Neural progenitor cell (in vitro differentiated cells): ENCODE results near the gene CGN. TPM values are rescaled to one million over a fixed set of nuclear protein-coding genes. Genes with fewer than 3 reads are reported as not detected.
A peak's percentile ranks its signal among the peaks of the same experiment; 100 is the strongest.

ENCODE experiments used
- DNase-seq: peaks from one replicate; pipeline ENCODE4 v3.0.0-alpha.2; 2016; ENCODE audit warnings: low spot score
- H2AFZ ChIP-seq: fragments of 200-600 bp; sonication (generic); replicated peaks from 2 replicates; pipeline ENCODE4 v1.6.1; 2016; ENCODE audit warnings: antibody characterized with exemption
- H3F3A ChIP-seq: fragments of 200-600 bp; sonication (generic); 2 replicates; pipeline ENCODE4 v1.6.1; 2016; ENCODE audit warnings: antibody characterized with exemption, low read depth
- H3K27ac ChIP-seq: fragments of 200-600 bp; sonication (generic); 2 replicates; pipeline ENCODE4 v1.5.1; 2016; ENCODE audit warnings: mild to moderate bottlenecking
- H3K27me3 ChIP-seq: fragments of 200-600 bp; sonication (generic); 2 replicates; pipeline ENCODE4 v1.6.1; 2016; ENCODE audit warnings: mild to moderate bottlenecking, moderate library complexity
- H3K36me3 ChIP-seq: fragments of 200-600 bp; sonication (generic); 2 replicates; pipeline ENCODE4 v1.5.1; 2016
- H3K4me1 ChIP-seq: fragments of 200-600 bp; sonication (generic); 2 replicates; pipeline ENCODE4 v1.6.1; 2016; ENCODE audit warnings: mixed run types
- H3K4me2 ChIP-seq: fragments of 200-600 bp; sonication (generic); 2 replicates; pipeline ENCODE4 v1.6.1; 2016
- H3K4me3 ChIP-seq: fragments of 200-600 bp; sonication (generic); 2 replicates; pipeline ENCODE4 v1.5.1; 2016
- H3K79me2 ChIP-seq: fragments of 200-600 bp; sonication (generic); 2 replicates; pipeline ENCODE4 v1.6.1; 2016; ENCODE audit warnings: low read depth
- H3K9ac ChIP-seq: fragments of 200-600 bp; sonication (generic); 2 replicates; pipeline ENCODE4 v1.6.1; 2016
- H3K9me3 ChIP-seq: fragments of 200-600 bp; sonication (generic); 2 replicates; pipeline ENCODE4 v1.5.1; 2016; ENCODE audit warnings: low read depth
- H4K20me1 ChIP-seq: fragments of 200-600 bp; sonication (generic); 2 replicates; pipeline ENCODE4 v1.6.1; 2016; ENCODE audit warnings: low read depth
- H3K27ac Mint-ChIP-seq: 3 replicates; pipeline ENCODE4 v1.8.0; 2021; ENCODE audit warnings: mixed read lengths
- H3K27me3 Mint-ChIP-seq: 2 replicates; pipeline ENCODE4 v1.8.0; 2022; ENCODE audit warnings: low read depth, mild to moderate bottlenecking, inconsistent platforms, moderate library complexity, mixed read lengths; ENCODE audit not compliant: insufficient read depth
- H3K36me3 Mint-ChIP-seq: 3 replicates; pipeline ENCODE4 v1.8.0; 2021; ENCODE audit warnings: mixed read lengths
- H3K4me1 Mint-ChIP-seq: 3 replicates; pipeline ENCODE4 v1.8.0; 2021; ENCODE audit warnings: mixed read lengths
- H3K4me3 Mint-ChIP-seq: 3 replicates; pipeline ENCODE4 v1.8.0; 2021; ENCODE audit warnings: mild to moderate bottlenecking, moderate library complexity, mixed read lengths
- H3K9me3 Mint-ChIP-seq: 3 replicates; pipeline ENCODE4 v1.8.0; 2020; ENCODE audit warnings: mixed read lengths
- CTCF ChIP-seq: fragments of 200-600 bp; sonication (generic); IDR thresholded peaks from 2 replicates; pipeline ENCODE4 v1.5.1; 2017; ENCODE audit warnings: antibody characterized with exemption, mild to moderate bottlenecking
- EZH2 ChIP-seq: fragments of 200-600 bp; sonication (generic); IDR thresholded peaks from 2 replicates; pipeline ENCODE4 v1.6.1; 2017; ENCODE audit warnings: antibody characterized with exemption, mild to moderate bottlenecking, moderate library complexity
- EZH2phosphoT487 ChIP-seq: fragments of 200-600 bp; sonication (generic); IDR thresholded peaks from 2 replicates; pipeline ENCODE4 v1.6.1; 2017; ENCODE audit warnings: antibody characterized with exemption
- total RNA-seq: library from RNA; depleted of rRNA; stranded (reverse); fragments of >200 nt; gene quantifications from 2 replicates; pipeline ENCODE4 v1.2.3, GENCODE V29; 2015; ENCODE audit warnings: low replicate concordance

The CGN gene
- total RNA-seq, 1 donor from 2014 or later = 5.4 TPM

GRCh38 chr1:151562661-151563060, 51.5 kb downstream of the CGN start:
- no peak overlapping the region for H3K27ac Mint-ChIP-seq
- H3K4me3 Mint-ChIP-seq = no peak overlapping the region

DNA sequence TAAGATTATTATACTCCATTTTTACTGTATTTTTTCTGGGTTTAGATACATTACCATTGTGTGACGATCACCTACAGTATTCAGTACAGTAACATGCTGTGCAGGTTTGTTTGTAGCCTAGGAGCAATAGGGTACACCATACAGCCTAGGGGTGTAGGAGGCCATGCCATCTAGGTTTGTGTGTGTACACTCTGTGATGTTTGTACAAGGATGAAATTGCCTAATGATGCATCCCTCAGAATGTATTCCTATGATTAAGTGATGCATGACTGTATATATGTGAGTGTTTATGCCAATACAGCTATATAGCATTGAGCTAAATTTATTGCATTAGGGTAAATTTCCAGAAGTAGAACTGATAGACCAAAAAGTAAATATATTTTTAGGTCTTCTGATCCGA, 52.2 kb downstream of the CGN start:
- no peak overlapping the region for H3K27ac ChIP-seq
- H3F3A ChIP-seq = no peaks in the 10 kb centered on the region
- H2AFZ ChIP-seq = no peak overlapping the region
- no peak overlapping the region for H3K9ac ChIP-seq
- no peak overlapping the region for H3K27ac Mint-ChIP-seq
- no peaks in the 10 kb centered on the region for H3K9me3 ChIP-seq
- H3K4me1 ChIP-seq = peaks cover 10% of the 10 kb centered on the region
- no peaks in the 10 kb centered on the region for H3K79me2 ChIP-seq
- TF ChIP-seq CTCF (no peak), EZH2phosphoT487 (no peak), EZH2 (no peak)
- H3K4me3 ChIP-seq = no peak overlapping the region
- H3K27me3 ChIP-seq = no peaks in the 10 kb centered on the region
- H4K20me1 ChIP-seq = no peaks in the 10 kb centered on the region
- H3K9me3 Mint-ChIP-seq = no peaks in the 10 kb centered on the region
- DNase-seq = no peak
- H3K36me3 ChIP-seq = no peaks in the 10 kb centered on the region
- H3K4me3 Mint-ChIP-seq = no peak overlapping the region
- no peak overlapping the region for H3K4me2 ChIP-seq
- H3K36me3 Mint-ChIP-seq = peaks cover 2% of the 10 kb centered on the region
- peaks cover 18% of the 10 kb centered on the region for H3K4me1 Mint-ChIP-seq
- peaks cover 3% of the 10 kb centered on the region for H3K27me3 Mint-ChIP-seq

More at GRCh38 chr1:151562661-151563060, 51.5 kb downstream of the CGN start:
- Histone ChIP-seq H3K4me3 (no peak overlapping the region), H3K27me3 (no peaks in the 10 kb centered on the region), H3K36me3 (no peaks in the 10 kb centered on the region), H3K9me3 (no peaks in the 10 kb centered on the region), H3K79me2 (no peaks in the 10 kb centered on the region), H3K4me1 (peaks cover 10% of the 10 kb centered on the region), H4K20me1 (no peaks in the 10 kb centered on the region), H3K9ac (no peak overlapping the region), H3F3A (no peaks in the 10 kb centered on the region), H3K27ac (no peak overlapping the region), H3K4me2 (no peak overlapping the region), H2AFZ (no peak overlapping the region)
- Mint-ChIP-seq H3K27me3 (peaks cover 3% of the 10 kb centered on the region), H3K36me3 (no peaks in the 10 kb centered on the region), H3K9me3 (no peaks in the 10 kb centered on the region), H3K4me1 (peaks cover 18% of the 10 kb centered on the region)
- no peak for DNase-seq
- TF ChIP-seq CTCF (no peak), EZH2 (no peak), EZH2phosphoT487 (no peak)

GRCh38 chr1:151565502-151566189, 54.5 kb downstream of the CGN start:
- no peak overlapping the region for H3K27ac ChIP-seq
- peak overlapping the region; percentile 52 for H3K27ac Mint-ChIP-seq

More at GRCh38 chr1:151565502-151566189, 54.5 kb downstream of the CGN start:
- Histone ChIP-seq H3K9me3 (no peaks in the 10 kb centered on the region), H3K36me3 (no peaks in the 10 kb centered on the region), H3K4me2 (no peak overlapping the region), H3K9ac (peak overlapping the region; percentile 19), H2AFZ (no peak overlapping the region), H3K4me3 (no peak overlapping the region), H3F3A (no peaks in the 10 kb centered on the region), H3K4me1 (peaks cover 10% of the 10 kb centered on the region), H3K79me2 (no peaks in the 10 kb centered on the region), H4K20me1 (no peaks in the 10 kb centered on the region), H3K27me3 (no peaks in the 10 kb centered on the region)
- H3K9me3 Mint-ChIP-seq = no peaks in the 10 kb centered on the region
- DNase-seq = no peak
- peaks cover 4% of the 10 kb centered on the region for H3K36me3 Mint-ChIP-seq
- TF ChIP-seq CTCF = no peak
- TF ChIP-seq EZH2phosphoT487 = no peak
- no peak for TF ChIP-seq EZH2
- H3K27me3 Mint-ChIP-seq = peaks cover 6% of the 10 kb centered on the region
- no peak overlapping the region for H3K4me3 Mint-ChIP-seq
- peaks cover 18% of the 10 kb centered on the region for H3K4me1 Mint-ChIP-seq
